22Rv1 (cell line): ENCODE results near the gene TXK.

Experiments
- ZFX ChIP-seq: fragments of 450-650 bp; IDR thresholded peaks from 2 replicates; pipeline ENCODE4 v1.6.1; 2017; ENCODE audit warnings: antibody characterized with exemption, borderline replicate concordance
- TF ChIP-seq, protein P1 (sequence below): fragments of 450-650 bp; IDR thresholded peaks from 2 replicates; pipeline ENCODE4 v1.5.1; 2017; ENCODE audit warnings: mild to moderate bottlenecking

DNA sequence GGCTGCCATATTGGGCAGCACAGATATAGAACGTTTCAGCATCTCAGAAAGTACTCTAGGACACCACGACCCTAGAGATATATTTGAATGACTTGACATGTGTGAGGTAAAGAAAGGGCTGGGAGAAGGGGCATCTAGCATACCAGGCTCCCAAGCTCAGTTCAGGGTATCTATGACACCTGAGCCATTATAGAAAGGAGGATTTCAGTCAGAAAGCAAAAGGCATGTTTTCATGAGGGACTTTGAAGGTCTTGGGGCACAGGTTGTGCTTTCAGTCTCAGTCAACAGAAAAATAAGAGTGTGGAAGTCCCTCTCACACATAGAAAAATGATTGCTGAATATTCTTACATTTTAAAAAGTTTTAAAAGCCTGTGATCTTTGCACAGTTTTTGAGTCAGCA, 65.9 kb downstream of the TXK start:
- TF ChIP-seq, protein P1, sequence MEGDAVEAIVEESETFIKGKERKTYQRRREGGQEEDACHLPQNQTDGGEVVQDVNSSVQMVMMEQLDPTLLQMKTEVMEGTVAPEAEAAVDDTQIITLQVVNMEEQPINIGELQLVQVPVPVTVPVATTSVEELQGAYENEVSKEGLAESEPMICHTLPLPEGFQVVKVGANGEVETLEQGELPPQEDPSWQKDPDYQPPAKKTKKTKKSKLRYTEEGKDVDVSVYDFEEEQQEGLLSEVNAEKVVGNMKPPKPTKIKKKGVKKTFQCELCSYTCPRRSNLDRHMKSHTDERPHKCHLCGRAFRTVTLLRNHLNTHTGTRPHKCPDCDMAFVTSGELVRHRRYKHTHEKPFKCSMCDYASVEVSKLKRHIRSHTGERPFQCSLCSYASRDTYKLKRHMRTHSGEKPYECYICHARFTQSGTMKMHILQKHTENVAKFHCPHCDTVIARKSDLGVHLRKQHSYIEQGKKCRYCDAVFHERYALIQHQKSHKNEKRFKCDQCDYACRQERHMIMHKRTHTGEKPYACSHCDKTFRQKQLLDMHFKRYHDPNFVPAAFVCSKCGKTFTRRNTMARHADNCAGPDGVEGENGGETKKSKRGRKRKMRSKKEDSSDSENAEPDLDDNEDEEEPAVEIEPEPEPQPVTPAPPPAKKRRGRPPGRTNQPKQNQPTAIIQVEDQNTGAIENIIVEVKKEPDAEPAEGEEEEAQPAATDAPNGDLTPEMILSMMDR, result no peak
- no peak for TF ChIP-seq ZFX
